ENCODE measurements around the gene LRIG1.

Gene LRIG1

GRCh38 chr3:66536791-66537190, 36.0 kb upstream of the LRIG1 start:
- Histone ChIP-seq H3K4me3 (ENCODE audit: low read length) (no peak overlapping the region), H4K20me1 (ENCODE audit: control insufficient read depth, insufficient read depth, low read depth, low read length) (no peaks in the 10 kb centered on the region), H3K4me2 (ENCODE audit: low read length) (no peak overlapping the region), H3K9me3 (ENCODE audit: control insufficient read depth, insufficient read depth, low read length) (no peaks in the 10 kb centered on the region), H3K27me3 (ENCODE audit: control insufficient read depth, low read length) (no peaks in the 10 kb centered on the region), H3K4me1 (ENCODE audit: control insufficient read depth, low read length) (peaks cover 6% of the 10 kb centered on the region), H3K79me2 (ENCODE audit: control insufficient read depth, low read length) (no peaks in the 10 kb centered on the region), H3K9me2 (replicated peaks; ENCODE audit: control insufficient read depth, low read length) (no peaks in the 10 kb centered on the region), H3K27ac (ENCODE audit: low read depth, low read length) (no peak overlapping the region), H3K36me3 (ENCODE audit: control insufficient read depth, low read length) (no peaks in the 10 kb centered on the region), H3F3A (ENCODE audit: control insufficient read depth, insufficient read depth) (no peaks in the 10 kb centered on the region)
- TF ChIP-seq CTCF (IDR thresholded peaks at IDR 0.05; ENCODE audit: low read depth, low read length, poor library complexity, severe bottlenecking) (no peak), EZH2phosphoT487 (IDR thresholded peaks at IDR 0.05; ENCODE audit: borderline replicate concordance, low read length) (no peak)

GRCh38 chr3:66534304-66534845, 33.6 kb upstream of the LRIG1 start:
- Histone ChIP-seq H3K4me2 (ENCODE audit: low read length) (no peak overlapping the region), H3K4me1 (ENCODE audit: control insufficient read depth, low read length) (peaks cover 6% of the 10 kb centered on the region), H3K27me3 (ENCODE audit: control insufficient read depth, low read length) (no peaks in the 10 kb centered on the region), H3K79me2 (ENCODE audit: control insufficient read depth, low read length) (no peaks in the 10 kb centered on the region), H3K9me3 (ENCODE audit: control insufficient read depth, insufficient read depth, low read length) (no peaks in the 10 kb centered on the region), H3K27ac (ENCODE audit: low read depth, low read length) (no peak overlapping the region), H3K36me3 (ENCODE audit: control insufficient read depth, low read length) (no peaks in the 10 kb centered on the region), H3F3A (ENCODE audit: control insufficient read depth, insufficient read depth) (no peaks in the 10 kb centered on the region), H3K4me3 (ENCODE audit: low read length) (no peak overlapping the region), H4K20me1 (ENCODE audit: control insufficient read depth, insufficient read depth, low read depth, low read length) (no peaks in the 10 kb centered on the region), H3K9me2 (replicated peaks; ENCODE audit: control insufficient read depth, low read length) (no peaks in the 10 kb centered on the region)
- no peak for TF ChIP-seq CTCF (IDR thresholded peaks at IDR 0.05; ENCODE audit: low read depth, low read length, poor library complexity, severe bottlenecking)
- TF ChIP-seq EZH2phosphoT487 (IDR thresholded peaks at IDR 0.05; ENCODE audit: borderline replicate concordance, low read length): no peak

GRCh38 chr3:66532613-66533012, 31.8 kb upstream of the LRIG1 start:
- Histone ChIP-seq H3F3A (ENCODE audit: control insufficient read depth, insufficient read depth) (no peaks in the 10 kb centered on the region), H3K9me3 (ENCODE audit: control insufficient read depth, insufficient read depth, low read length) (no peaks in the 10 kb centered on the region), H3K36me3 (ENCODE audit: control insufficient read depth, low read length) (no peaks in the 10 kb centered on the region), H4K20me1 (ENCODE audit: control insufficient read depth, insufficient read depth, low read depth, low read length) (no peaks in the 10 kb centered on the region), H3K4me1 (ENCODE audit: control insufficient read depth, low read length) (peaks cover 6% of the 10 kb centered on the region), H3K79me2 (ENCODE audit: control insufficient read depth, low read length) (no peaks in the 10 kb centered on the region), H3K27ac (ENCODE audit: low read depth, low read length) (no peak overlapping the region), H3K4me3 (ENCODE audit: low read length) (no peak overlapping the region), H3K9me2 (replicated peaks; ENCODE audit: control insufficient read depth, low read length) (no peaks in the 10 kb centered on the region), H3K4me2 (ENCODE audit: low read length) (no peak overlapping the region), H3K27me3 (ENCODE audit: control insufficient read depth, low read length) (no peaks in the 10 kb centered on the region)
- TF ChIP-seq CTCF (IDR thresholded peaks at IDR 0.05; ENCODE audit: low read depth, low read length, poor library complexity, severe bottlenecking): no peak
- no peak for TF ChIP-seq EZH2phosphoT487 (IDR thresholded peaks at IDR 0.05; ENCODE audit: borderline replicate concordance, low read length)
